GM19395 (cell line): ENCODE measurements around the gene PCDH1.
A peak's percentile ranks its signal among the peaks of the same experiment; 100 is the strongest.

Experiments used
- ATAC-seq: cut with Tn5 transposase; IDR thresholded peaks from one replicate; pipeline ENCODE4 v1.9.1; 2021; ENCODE audit warnings: mild to moderate bottlenecking, moderate library complexity; ENCODE audit not compliant: unreplicated experiment

PCDH1 gene

DNA sequence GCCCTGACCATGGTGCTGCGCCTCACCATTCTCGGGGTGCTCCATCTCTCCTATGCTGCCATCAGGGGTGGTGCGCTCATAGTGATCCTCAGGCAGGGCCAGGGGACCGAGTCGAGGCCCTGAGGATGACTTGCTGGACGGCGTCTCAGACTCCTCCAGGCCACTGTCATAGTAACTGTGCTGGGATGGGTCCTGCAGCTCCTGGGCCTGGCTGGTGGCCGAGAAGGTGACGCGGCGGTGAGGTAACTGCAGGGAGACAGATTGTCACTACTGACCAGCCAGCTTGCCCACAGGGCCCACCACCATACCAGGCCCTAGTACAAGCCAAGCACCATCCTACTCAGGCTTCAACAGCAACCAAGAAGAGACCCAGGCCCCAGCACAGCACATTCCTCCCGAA, 21.0 kb downstream of the PCDH1 start:
- no peak for ATAC-seq

DNA sequence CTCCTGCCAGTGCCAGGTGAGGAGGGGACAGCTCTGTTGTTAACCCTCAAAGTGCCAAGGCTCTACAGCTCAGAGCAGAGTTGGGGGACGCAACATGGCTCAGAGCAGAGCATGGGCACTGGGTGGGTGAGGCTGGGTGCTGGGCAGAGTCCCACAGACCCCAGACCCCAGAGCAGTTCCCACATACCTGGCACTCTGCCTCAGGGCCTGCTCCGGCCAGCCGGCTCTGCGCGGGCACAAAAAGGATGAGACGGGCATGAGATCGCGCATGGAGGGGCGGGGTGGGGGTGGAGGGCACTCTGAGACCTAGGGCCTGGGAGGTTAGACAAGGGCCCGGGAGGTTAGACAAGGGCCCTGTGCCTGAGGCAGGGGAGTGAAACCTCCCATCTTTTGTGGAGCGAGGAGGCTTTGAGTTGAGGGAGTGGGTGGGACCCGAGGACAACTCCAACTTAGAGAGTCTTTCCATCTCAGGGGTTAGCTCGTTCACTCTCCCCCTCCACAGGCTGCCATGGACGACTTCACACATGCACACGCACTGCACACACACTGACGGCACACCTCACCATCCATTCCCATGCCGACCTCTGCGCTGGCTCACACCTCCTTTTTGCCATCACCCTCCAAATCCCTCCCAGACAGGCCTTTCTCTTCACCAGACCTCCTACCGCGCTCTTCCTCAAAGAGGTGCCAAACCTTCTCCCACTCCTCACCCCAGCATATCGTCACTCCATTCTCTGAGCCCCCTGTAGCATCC, 22.0 kb downstream of the PCDH1 start:
- ATAC-seq: no peak

DNA sequence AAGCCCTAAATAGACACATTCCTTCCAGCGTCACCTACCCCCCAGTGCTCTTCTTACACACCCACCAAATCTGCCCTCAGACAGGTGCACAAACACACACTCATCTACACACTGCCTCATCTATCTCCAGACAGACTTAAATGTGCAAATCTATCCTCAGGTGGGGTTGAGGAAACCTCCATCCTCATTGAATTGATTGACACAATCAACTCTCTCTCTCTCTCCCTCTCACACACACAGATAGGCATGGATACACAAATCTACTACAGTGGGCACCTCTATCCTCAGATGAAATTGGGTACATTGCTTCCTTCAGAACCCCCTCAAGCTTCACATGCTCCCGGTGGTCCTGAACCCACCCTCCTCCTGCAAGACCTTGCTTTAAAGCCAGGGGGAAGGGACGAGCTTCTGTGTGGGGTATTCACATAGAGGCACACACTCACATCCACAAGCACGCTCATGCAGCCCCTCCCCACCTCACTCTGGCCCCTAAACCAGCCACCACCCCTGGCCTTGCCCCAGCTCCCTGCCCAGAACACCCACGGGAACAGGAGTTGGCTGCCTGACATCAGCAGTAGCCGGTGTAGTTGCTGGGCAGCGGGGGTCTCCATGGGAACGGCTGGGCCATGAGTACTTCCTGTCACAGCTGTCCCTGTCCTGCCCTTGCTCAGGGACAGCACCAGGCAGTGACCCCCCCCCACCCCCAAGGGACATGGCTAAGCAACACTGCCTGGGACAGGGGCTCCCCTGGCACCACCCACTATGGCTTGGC, 22.8 kb downstream of the PCDH1 start:
- ATAC-seq: no peak

DNA sequence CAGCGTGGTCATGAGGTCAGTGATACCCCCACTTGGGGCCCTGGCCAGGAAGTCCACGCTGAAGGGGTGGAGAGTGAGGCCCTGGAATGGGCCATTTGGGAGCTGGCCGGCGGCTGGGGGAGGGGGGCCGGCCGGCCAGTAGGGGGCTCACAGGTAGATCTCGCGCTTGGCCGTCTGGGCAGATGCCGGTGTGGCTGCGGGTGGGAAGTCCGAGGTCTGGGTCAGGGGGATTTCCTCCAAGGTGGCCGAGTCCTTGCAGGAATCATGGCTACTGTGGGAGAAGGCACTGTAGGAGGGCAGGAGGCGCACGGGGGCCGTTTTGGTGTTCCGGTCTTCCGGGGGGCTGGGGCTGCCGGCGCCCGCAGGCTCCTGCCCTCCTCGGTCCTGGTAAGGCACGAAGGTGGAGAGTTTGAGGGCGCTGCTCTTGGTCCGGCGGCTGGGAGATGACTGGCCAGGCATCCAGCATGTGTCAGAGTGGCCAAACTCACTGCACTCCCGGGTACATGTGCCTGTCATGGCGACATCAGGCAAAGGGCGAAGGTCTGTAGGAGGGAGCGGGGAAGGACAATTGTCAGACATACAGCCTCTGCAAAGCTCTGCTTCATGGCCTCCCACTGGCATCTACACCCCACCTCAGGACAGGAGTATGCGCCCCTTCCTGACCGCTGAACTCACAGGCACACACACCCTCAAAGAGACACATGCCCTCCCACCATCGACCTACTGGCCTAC, 24.1 kb downstream of the PCDH1 start:
- ATAC-seq: no peak

DNA sequence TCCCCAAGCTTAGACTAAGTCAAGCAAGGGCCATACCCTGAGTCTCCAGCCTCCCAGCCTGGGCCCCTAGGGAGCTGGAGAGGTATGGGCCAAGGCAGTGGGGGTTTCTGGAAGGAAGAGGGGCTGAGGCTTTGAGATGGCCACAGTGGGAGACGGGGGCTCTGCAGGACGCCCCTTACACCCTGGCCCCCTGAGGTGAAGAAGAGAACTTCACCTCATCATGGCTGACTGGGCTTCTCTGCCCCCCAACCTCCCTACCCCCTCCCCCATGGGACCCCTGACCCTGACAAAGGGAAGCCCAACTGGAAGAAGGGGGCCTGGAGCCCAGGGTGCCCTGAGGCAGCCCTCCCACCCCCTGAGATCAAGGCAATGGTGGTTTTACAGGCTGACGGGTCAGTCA, 25.8 kb downstream of the PCDH1 start:
- no peak for ATAC-seq

DNA sequence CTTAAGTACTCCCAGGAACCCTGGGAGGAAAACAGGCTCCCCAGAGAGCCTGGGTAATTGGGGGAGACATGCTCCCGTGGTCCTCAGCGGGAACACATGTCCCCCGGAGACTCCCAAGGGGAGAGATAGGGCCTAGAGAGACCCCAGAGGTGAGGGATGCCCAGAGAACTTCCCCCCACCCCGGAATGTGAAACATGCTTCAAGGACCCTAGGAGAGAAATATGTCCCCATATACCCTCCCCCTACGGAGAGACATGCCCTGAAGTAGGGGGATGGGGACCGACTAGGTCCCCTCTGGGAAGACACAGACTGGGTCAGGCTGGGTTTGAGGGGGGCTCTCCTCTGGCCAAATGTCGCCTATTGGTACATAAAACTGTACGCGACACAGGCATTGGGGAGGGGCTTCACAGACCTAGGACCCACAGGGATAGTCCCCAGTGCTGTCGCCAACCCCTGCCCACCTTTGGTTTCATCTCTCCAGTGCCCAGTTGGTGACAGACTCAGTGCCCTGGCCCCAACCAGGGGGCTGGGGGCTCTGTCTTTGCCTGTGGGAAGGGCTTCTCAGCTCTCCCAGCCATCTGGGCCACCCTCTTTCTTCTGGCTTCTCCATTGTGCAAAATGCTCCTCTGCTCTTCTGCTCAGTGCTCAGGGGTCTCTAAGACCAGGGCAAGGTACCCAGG, 26.9 kb downstream of the PCDH1 start:
- ATAC-seq: no peak

DNA sequence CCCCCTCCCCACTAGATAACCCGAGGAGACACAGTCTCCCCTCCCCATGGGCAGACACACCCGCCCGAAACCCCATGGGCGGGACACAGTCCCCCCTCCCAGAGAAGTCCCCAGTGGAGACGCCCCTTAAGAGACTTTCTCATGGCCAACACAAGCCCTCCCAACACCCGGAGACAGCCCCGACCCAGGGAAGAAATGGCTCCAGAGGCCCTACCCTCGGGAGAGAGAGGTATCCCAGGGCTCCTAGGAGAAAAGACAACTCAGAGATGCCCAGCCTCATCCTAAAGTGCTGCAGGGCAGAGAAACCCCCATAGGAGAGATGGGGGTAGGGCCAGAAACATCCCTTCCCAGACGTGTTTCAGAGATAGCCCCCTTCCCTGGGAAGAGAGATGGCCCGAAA, 27.4 kb downstream of the PCDH1 start:
- no peak for ATAC-seq

DNA sequence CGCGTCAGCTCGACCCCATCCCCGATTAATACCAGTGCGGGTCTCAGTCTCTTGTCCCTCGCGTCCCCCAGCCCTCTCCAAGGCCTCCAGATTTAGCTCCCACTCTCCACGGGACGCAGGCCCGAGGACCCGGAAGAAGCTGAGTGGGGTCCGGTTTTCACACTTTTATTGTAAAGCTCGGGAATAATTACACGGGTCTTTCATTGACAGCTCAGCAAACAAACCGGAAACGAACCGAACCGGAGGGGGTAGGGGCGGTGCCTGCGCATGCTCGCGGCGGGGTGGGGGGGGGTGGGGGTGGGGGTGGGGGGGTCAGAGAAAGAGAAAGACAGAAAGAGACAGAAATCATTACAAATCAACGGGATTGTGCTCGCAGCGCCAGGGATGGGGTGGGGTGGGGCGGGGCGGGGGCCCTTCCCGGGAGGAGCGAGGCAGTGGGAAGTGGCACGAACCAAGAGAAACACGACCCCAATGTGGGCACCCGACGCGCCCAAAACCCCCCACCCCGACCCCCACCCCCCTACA, 27.9 kb downstream of the PCDH1 start:
- peak; percentile 4 for ATAC-seq

DNA sequence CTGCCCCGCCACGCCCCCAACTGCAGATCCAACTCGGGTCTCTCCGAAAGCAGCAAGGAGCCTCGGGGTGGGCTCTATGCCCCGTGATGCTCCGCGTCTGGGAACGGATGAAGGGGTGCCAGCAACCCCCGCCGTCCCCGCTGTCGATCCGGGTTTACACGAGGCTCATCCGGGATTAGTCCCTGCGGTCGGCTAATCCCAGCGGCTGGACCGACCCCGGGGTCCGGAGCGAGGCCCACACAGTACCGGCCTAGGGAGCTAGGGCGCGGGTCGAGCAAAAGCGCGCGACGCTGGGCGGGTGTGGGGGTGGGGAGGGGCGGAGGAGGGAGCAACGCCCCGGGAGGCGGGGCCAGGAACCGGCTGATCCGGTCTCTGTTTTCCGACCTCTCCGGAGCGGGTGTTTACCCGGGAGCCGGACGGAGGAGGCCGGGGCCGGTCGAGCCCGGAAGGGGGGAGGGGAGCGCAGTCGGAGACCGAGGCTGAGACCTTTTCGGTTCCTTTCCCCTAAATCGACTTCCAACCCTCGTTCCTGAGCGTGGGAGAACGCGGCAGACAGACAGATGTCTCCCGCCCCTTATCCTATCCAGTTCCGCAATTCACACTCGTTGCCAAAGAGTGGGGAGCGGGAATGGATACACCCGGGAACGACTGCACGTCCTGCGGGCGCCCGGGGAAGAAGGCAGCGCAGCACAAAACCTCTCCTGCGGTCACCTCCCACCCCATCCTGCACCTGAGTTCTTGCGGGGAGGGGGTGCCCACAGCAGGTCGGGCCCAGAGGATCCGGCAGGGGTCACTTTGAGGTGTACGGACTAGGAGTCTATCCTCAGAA, 28.6 kb downstream of the PCDH1 start:
- ATAC-seq: peak; percentile 77

DNA sequence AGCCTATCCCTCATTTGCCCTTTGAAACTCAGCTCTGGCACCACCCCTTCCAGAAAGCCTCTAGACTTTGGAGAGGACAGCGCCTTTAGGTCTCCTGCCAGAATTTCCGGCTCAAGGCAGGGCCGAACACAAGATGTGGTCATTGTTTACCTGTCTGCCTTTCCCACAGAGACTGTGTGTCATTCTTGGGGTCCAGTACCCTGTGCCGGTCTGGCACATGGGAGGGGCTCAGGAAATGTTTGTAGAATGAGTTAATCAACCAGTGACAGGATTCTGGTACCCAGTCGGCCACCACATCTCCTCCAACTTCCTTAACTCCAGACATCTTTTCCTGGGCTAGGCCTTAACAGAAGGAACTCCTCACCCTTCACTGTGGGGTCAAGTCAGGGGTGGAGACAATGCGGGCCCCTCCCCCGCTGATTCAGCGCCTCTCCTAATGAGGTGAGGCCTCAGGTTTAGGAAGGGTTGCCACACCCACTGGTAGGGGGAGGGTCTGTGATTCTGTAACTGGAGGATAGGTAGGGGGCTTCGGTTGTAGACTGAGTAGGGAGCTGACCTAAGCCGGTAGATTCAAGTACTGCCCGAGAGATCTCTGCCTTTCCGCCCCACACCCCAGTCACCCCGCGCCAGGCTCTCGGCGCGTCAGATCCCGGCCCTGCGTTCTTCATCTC, 29.3 kb downstream of the PCDH1 start:
- peak; percentile 40 for ATAC-seq

DNA sequence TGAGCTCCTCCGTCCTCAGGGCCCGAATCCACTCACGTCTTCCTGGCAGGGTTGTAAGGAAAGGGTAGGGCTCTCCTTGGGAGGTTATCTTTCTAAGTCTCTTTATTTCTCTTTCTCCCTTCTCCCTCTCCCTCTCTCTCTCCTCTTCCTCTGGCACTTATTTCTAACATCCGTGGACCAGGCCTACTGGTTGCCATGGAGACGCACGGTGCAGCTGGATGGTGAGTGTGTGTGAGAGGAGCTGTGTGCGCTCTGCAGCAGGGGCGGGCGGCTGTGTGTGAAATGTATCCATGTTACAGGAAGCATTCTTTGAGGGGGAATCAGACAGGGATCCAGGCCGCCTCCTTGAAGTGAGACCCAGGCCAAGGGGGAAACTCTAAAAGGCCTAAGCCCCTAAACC, 32.2 kb downstream of the PCDH1 start:
- ATAC-seq: no peak

DNA sequence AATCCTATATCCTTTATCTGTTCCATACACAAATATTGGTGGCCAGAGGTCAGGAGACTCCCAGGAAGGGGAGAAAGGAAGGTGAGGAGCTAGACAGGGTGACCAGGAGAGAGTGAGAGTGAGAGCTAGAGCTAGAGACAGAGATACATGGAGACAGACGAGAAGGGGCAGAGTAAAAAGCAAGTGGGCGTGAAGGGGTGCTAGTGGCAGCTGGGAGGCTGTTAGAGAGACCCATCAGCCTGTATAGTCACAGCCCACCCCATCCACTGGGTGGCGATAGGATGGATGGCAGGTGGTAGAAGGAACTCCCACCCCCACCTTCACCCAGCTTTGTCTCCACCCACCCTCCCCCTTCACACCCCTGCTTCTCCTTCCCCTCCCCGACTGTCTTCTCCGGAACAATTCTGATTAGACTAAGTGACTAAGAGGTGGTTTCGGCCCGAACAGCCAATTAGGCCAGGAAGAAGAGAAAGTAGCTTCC, 32.8 kb downstream of the PCDH1 start:
- no peak for ATAC-seq

DNA sequence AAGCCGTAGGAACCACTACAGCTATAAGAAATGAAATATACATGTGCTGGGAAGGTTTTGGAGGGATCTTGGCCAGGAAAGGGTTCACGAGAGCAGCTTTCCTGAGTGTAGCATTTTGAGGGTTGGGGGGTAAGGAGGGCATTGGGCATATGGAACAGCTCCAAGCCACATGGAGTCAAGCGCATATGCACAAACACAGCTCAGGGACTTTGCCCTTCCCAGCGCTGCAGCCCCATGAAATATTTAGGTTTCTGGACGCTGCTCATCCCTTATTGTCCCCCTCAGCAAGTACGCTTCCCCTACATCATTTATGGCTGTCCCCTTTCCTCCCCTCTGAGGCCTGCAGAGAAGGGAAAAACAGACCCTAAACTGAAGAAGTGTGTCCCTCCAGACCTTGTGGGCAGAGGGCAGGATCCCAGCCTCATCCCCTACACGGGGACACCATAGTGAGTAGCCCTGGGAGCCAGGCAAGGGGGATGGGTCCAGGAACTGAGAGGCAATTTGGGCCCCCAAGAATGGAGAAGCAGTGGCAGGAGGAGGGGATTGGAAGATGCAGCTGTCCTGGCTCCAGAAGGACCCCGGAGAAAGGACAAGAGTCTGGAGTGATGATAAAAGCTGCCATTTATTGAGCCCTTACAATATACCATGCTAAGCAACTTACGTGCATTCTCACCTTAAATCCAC, 33.7 kb downstream of the PCDH1 start:
- ATAC-seq: no peak

DNA sequence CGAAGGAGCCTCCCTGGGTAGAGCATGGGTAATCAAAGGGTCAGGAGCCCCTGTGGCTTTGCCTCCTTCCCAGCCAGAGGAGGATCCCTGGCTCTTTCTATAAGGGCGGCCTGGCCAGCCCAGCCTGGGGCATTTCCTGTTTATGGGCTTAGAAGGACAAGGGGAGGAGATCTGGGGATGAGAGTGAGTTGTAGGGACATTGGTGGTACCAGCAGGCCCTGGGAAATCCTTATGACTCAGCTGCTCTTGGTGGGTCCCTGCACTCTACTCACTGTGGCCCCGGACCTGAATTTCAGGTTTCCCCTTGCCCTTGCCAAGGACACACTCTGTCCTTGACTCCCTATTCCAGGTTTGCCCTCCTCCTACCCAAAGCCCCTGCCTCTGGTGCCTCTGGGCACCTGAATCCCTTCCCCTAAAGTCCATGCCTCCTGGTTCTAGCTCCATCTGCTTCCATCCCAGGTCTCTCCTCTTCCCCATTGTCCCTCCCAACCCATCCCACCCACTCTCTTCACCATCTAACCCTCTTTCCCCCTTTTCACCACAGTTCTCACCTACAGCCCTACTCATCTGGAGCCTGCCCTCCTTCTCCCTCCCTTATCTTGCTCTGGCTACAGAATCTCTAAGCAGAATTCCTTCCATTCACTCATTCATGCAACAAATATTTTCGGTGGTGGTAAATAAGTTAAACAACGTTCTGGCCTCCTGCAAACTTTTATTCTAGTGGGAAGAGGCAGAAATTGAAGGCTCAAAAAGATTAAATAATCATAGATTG, 34.9 kb downstream of the PCDH1 start:
- ATAC-seq: no peak

DNA sequence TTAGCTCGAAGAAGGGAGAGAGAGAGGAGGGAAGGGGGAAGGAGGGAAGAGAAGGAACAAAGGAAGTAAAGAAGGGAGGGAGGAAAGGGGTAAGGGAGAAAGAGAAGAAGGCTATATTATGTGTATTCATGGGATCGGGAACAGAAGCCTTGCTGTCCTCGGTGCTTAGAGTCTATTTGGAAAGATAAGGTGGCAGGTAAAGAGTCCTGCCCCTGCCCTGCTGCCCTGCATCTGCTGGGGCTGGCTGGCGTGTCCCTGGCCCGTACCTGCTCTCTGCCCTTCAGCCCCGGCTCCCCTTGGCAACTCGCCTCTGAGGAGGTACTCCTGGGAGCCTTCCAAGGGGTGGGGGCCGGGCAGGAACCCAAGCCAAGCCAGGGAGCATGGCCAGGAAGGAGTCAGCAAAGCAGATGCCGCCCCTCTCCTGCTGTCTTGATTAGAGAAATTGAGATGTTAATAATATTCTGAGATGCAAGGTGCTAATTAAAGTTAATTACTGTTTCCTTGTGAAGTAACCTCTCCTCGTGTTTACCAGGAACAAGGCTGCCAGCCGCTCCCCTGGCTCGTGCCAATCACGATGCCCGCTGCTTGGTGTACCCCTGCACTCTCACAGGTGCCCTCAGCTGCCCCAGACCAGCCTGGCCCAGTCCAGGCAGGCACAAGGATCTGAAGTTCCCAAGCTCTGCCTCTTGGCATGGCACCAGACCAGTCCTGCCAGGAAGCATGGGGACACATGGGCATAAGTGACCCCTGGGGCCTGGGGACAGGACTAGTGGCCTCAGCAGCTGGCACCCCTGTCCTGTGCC, 36.6 kb downstream of the PCDH1 start:
- ATAC-seq: no peak

DNA sequence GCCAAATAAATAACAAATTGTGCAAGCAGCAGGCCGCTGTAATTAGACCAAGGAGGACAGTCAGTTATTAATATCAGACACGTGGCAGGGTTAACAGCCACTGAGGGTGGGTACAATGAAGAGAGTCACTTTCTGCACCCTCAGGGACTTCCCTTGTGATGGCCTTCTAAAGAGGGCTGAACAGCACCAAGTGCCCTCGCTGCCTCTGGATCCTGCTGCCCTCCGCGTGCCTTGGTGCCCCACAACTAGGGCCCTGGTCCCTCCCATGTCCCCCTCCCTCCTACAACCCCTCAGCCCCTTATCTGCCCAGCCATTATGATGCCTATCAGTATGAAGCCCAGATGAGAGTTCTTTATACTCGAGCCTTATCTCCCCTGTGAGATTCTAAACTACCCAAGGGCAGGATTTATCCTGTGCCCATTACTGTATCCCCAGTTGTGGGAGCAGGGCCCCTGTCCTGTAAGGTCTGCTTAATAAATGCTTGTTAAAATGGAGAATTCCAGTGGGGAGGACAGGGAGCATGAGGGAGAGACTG, 37.3 kb downstream of the PCDH1 start:
- ATAC-seq: no peak

DNA sequence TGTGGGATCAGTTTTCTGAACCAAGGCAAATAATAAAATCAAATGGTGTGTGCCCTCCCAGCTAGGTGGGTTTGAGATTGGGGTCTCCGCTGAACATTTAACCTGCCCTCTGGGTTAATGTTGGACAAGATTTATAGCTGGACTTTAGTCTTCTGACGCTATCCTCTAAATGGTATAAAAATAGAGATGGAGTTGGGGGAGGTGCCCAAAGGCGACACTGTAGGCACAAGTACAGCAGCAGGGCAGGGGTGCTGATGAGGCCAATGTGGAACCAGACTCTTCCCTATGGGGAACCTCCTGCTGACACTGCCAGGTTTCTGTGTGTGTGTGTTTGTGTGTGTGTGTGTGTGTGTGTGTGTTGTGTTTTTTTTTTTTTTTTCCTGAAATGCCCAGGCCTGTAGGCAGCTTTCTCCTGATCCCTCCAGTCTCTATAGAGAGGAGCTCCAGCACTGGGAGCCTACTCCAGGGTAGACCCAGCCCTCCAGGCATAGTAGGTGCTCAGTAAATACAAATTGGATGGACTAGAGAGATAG, 37.9 kb downstream of the PCDH1 start:
- no peak for ATAC-seq
